HG03571 (cell line): ENCODE measurements around the gene SETDB2.

Experiments used
- ATAC-seq: cut with Tn5 transposase; IDR thresholded peaks from one replicate; pipeline ENCODE4 v1.9.1; 2021; ENCODE audit not compliant: unreplicated experiment

Gene SETDB2

GRCh38 chr13:49443704-49444523 lies at the start of gene SETDB2, which contains the start of gene CAB39L:
TSS of gene SETDB2 (plus strand) at chr13:49444274. CDS start at chr13:49451894, 7,620 bp downstream.
TSS of gene CAB39L (minus strand) at chr13:49444064. CDS start at chr13:49382910, 61,154 bp downstream.
- ATAC-seq, result peak; percentile 96

GRCh38 chr13:49395451-49395865 lies 48.6 kb upstream of the SETDB2 start:
- no peak for ATAC-seq

GRCh38 chr13:49395878-49396380 lies 48.1 kb upstream of the SETDB2 start:
- ATAC-seq, result no peak

GRCh38 chr13:49399801-49400472 lies 44.1 kb upstream of the SETDB2 start:
- ATAC-seq, result no peak

GRCh38 chr13:49400755-49401659 lies 43.1 kb upstream of the SETDB2 start:
- ATAC-seq, result no peak

GRCh38 chr13:49403996-49404702 lies 39.9 kb upstream of the SETDB2 start:
- no peak for ATAC-seq

- no peak for ATAC-seq
Observed at GRCh38 chr13:49404703-49405020, 39.4 kb upstream of the SETDB2 start.

GRCh38 chr13:49407068-49407467 lies 37.0 kb upstream of the SETDB2 start:
- no peak for ATAC-seq

- ATAC-seq, result no peak
Observed at GRCh38 chr13:49407936-49408335, 36.1 kb upstream of the SETDB2 start.

GRCh38 chr13:49409008-49409407 lies 35.1 kb upstream of the SETDB2 start:
- ATAC-seq, result no peak

- no peak for ATAC-seq
Observed at GRCh38 chr13:49410006-49410405, 34.1 kb upstream of the SETDB2 start.

- no peak for ATAC-seq
Observed at GRCh38 chr13:49410477-49410876, 33.6 kb upstream of the SETDB2 start.

- ATAC-seq, result no peak
Observed at GRCh38 chr13:49411353-49411752, 32.7 kb upstream of the SETDB2 start.

GRCh38 chr13:49412749-49413148 lies 31.3 kb upstream of the SETDB2 start:
- no peak for ATAC-seq

- ATAC-seq, result no peak
Observed at GRCh38 chr13:49417161-49417560, 26.9 kb upstream of the SETDB2 start.

GRCh38 chr13:49418206-49418605 lies 25.9 kb upstream of the SETDB2 start:
- no peak for ATAC-seq

- no peak for ATAC-seq
Observed at GRCh38 chr13:49419276-49419675, 24.8 kb upstream of the SETDB2 start.

- peak; percentile 72 for ATAC-seq
Observed at GRCh38 chr13:49421391-49421790, 22.7 kb upstream of the SETDB2 start.

GRCh38 chr13:49424011-49424560 lies 20.0 kb upstream of the SETDB2 start:
- no peak for ATAC-seq
